Karpas-422 (cell line): ENCODE results near the gene PTPN14. TPM values are rescaled to one million over a fixed set of nuclear protein-coding genes. Genes with fewer than 3 reads are reported as not detected.

ENCODE experiments used
- DNase-seq: peaks from one replicate; pipeline ENCODE4 v3.0.0-alpha.2; 2015
- H2AFZ ChIP-seq: fragments of 200-600 bp; sonication (generic); 2 replicates; pipeline ENCODE4 v1.6.1; 2014; ENCODE audit warnings: antibody characterized with exemption, low read length, mixed read lengths
- H3K27ac ChIP-seq: fragments of 200-600 bp; sonication (generic); 2 replicates; pipeline ENCODE4 v1.5.1; 2014; ENCODE audit warnings: mild to moderate bottlenecking, low read length, moderate library complexity
- H3K27me3 ChIP-seq: fragments of 200-600 bp; sonication (generic); 2 replicates; pipeline ENCODE4 v1.6.1; 2014; ENCODE audit warnings: low read length, mixed read lengths
- H3K36me3 ChIP-seq: fragments of 200-600 bp; sonication (generic); 2 replicates; pipeline ENCODE4 v1.6.1; 2014; ENCODE audit warnings: low read length, mixed read lengths; ENCODE audit not compliant: insufficient read depth
- H3K4me1 ChIP-seq: fragments of 200-600 bp; sonication (generic); 2 replicates; pipeline ENCODE4 v1.6.1; 2014; ENCODE audit warnings: mild to moderate bottlenecking, low read length, mixed read lengths
- H3K4me2 ChIP-seq: fragments of 200-600 bp; sonication (generic); 2 replicates; pipeline ENCODE4 v1.6.1; 2014; ENCODE audit warnings: low read length, low read depth, mild to moderate bottlenecking; ENCODE audit not compliant: poor library complexity, severe bottlenecking
- H3K4me3 ChIP-seq: fragments of 200-600 bp; sonication (generic); 2 replicates; pipeline ENCODE4 v1.5.1; 2014; ENCODE audit warnings: mild to moderate bottlenecking, antibody characterized with exemption, low read length, mixed read lengths
- H3K79me2 ChIP-seq: fragments of 200-600 bp; sonication (generic); 2 replicates; pipeline ENCODE4 v1.6.1; 2014; ENCODE audit warnings: mild to moderate bottlenecking, low read length, mixed read lengths
- H3K9ac ChIP-seq: fragments of 200-600 bp; sonication (generic); 2 replicates; pipeline ENCODE4 v1.6.0; 2014; ENCODE audit warnings: low read length
- H3K9me2 ChIP-seq: fragments of 200-600 bp; sonication (generic), shearing (Covaris generic); replicated peaks from 2 replicates; pipeline ENCODE4 v1.6.0; 2014; ENCODE audit warnings: mild to moderate bottlenecking, low read length, moderate library complexity; ENCODE audit not compliant: insufficient read depth
- H3K9me3 ChIP-seq: fragments of 300-700, 200-600 bp; sonication (generic); 2 replicates; pipeline ENCODE4 v1.6.1; 2014; ENCODE audit warnings: low read length, mixed read lengths
- H4K20me1 ChIP-seq: fragments of 200-600 bp; sonication (generic); 2 replicates; pipeline ENCODE4 v1.6.1; 2014; ENCODE audit warnings: mild to moderate bottlenecking, antibody characterized with exemption, low read length, low read depth; ENCODE audit not compliant: insufficient read depth
- total RNA-seq: library from RNA; depleted of rRNA; stranded (reverse); fragments of >200 nt; shearing (Covaris generic); gene quantifications from 2 replicates; pipeline ENCODE4 v1.2.3, GENCODE V29; 2014; ENCODE audit warnings: low replicate concordance

The PTPN14 gene
- total RNA-seq, 1 experiment from 2014 or later, result 0.56 TPM

GRCh38 chr1:214565310-214565709 is 13.9 kb upstream of the PTPN14 start:
- no peaks in the 10 kb centered on the region for H3K9me2 ChIP-seq
- DNase-seq, result no peak
- no peaks in the 10 kb centered on the region for H3K36me3 ChIP-seq
- no peaks in the 10 kb centered on the region for H4K20me1 ChIP-seq
- no peaks in the 10 kb centered on the region for H3K4me1 ChIP-seq
- no peaks in the 10 kb centered on the region for H3K9me3 ChIP-seq
- H3K27ac ChIP-seq, result no peak overlapping the region
- no peaks in the 10 kb centered on the region for H3K27me3 ChIP-seq
- no peak overlapping the region for H3K4me3 ChIP-seq
- H2AFZ ChIP-seq, result no peak overlapping the region
- no peak overlapping the region for H3K4me2 ChIP-seq
- H3K79me2 ChIP-seq, result no peaks in the 10 kb centered on the region
- no peak overlapping the region for H3K9ac ChIP-seq

- Histone ChIP-seq H3K27me3 (no peaks in the 10 kb centered on the region), H3K9me3 (no peaks in the 10 kb centered on the region), H4K20me1 (no peaks in the 10 kb centered on the region), H3K4me2 (no peak overlapping the region), H3K9ac (no peak overlapping the region), H3K4me3 (no peak overlapping the region), H2AFZ (no peak overlapping the region), H3K9me2 (no peaks in the 10 kb centered on the region), H3K27ac (no peak overlapping the region), H3K4me1 (peaks cover 5% of the 10 kb centered on the region), H3K79me2 (no peaks in the 10 kb centered on the region), H3K36me3 (no peaks in the 10 kb centered on the region)
- no peak for DNase-seq
Observed at GRCh38 chr1:214563881-214564280, 12.5 kb upstream of the PTPN14 start.

GRCh38 chr1:214557952-214558735 is 6.7 kb upstream of the PTPN14 start:
- Histone ChIP-seq H3K27ac (no peak overlapping the region), H3K27me3 (no peaks in the 10 kb centered on the region), H3K4me1 (peaks cover 37% of the 10 kb centered on the region), H4K20me1 (no peaks in the 10 kb centered on the region), H2AFZ (peak overlapping the region; percentile 89), H3K9ac (peak overlapping the region; percentile 14), H3K9me2 (no peaks in the 10 kb centered on the region), H3K4me2 (peak overlapping the region; percentile 40), H3K36me3 (no peaks in the 10 kb centered on the region), H3K79me2 (no peaks in the 10 kb centered on the region), H3K4me3 (no peak overlapping the region), H3K9me3 (no peaks in the 10 kb centered on the region)
- DNase-seq, result peak; percentile 73

- Histone ChIP-seq H3K36me3 (no peaks in the 10 kb centered on the region), H4K20me1 (no peaks in the 10 kb centered on the region), H3K79me2 (no peaks in the 10 kb centered on the region), H3K9me3 (no peaks in the 10 kb centered on the region), H3K27me3 (no peaks in the 10 kb centered on the region), H3K4me2 (no peak overlapping the region), H3K27ac (no peak overlapping the region), H2AFZ (no peak overlapping the region), H3K4me1 (peaks cover 25% of the 10 kb centered on the region), H3K9me2 (no peaks in the 10 kb centered on the region), H3K9ac (no peak overlapping the region), H3K4me3 (no peak overlapping the region)
- DNase-seq, result no peak
Observed at GRCh38 chr1:214553142-214553710, 1.8 kb upstream of the PTPN14 start.

GRCh38 chr1:214552174-214552608 is 789 bp upstream of the PTPN14 start:
- Histone ChIP-seq H3K4me1 (peaks cover 18% of the 10 kb centered on the region), H3K9ac (no peak overlapping the region), H3K9me2 (no peaks in the 10 kb centered on the region), H3K9me3 (no peaks in the 10 kb centered on the region), H3K27me3 (no peaks in the 10 kb centered on the region), H3K27ac (no peak overlapping the region), H4K20me1 (no peaks in the 10 kb centered on the region), H2AFZ (no peak overlapping the region), H3K79me2 (no peaks in the 10 kb centered on the region), H3K4me3 (no peak overlapping the region), H3K4me2 (no peak overlapping the region), H3K36me3 (no peaks in the 10 kb centered on the region)
- DNase-seq, result no peak

GRCh38 chr1:214550857-214551435 is 456 bp downstream of the PTPN14 start:
- Histone ChIP-seq H3K4me2 (no peak overlapping the region), H4K20me1 (no peaks in the 10 kb centered on the region), H3K4me3 (no peak overlapping the region), H3K27me3 (no peaks in the 10 kb centered on the region), H3K9ac (no peak overlapping the region), H3K27ac (no peak overlapping the region), H2AFZ (no peak overlapping the region), H3K36me3 (no peaks in the 10 kb centered on the region), H3K9me3 (no peaks in the 10 kb centered on the region), H3K4me1 (peaks cover 18% of the 10 kb centered on the region), H3K9me2 (no peaks in the 10 kb centered on the region), H3K79me2 (no peaks in the 10 kb centered on the region)
- no peak for DNase-seq

- Histone ChIP-seq H3K9me3 (no peaks in the 10 kb centered on the region), H2AFZ (no peak overlapping the region), H3K4me2 (no peak overlapping the region), H3K9ac (no peak overlapping the region), H4K20me1 (no peaks in the 10 kb centered on the region), H3K79me2 (no peaks in the 10 kb centered on the region), H3K4me3 (no peak overlapping the region), H3K4me1 (peaks cover 12% of the 10 kb centered on the region), H3K9me2 (no peaks in the 10 kb centered on the region), H3K27ac (no peak overlapping the region), H3K27me3 (no peaks in the 10 kb centered on the region), H3K36me3 (no peaks in the 10 kb centered on the region)
- DNase-seq, result no peak
Observed at GRCh38 chr1:214550013-214550856, 1.2 kb downstream of the PTPN14 start.

GRCh38 chr1:214549604-214550003 is 1.8 kb downstream of the PTPN14 start:
- Histone ChIP-seq H3K9ac (no peak overlapping the region), H3K9me2 (no peaks in the 10 kb centered on the region), H4K20me1 (no peaks in the 10 kb centered on the region), H3K27me3 (no peaks in the 10 kb centered on the region), H3K79me2 (no peaks in the 10 kb centered on the region), H3K27ac (no peak overlapping the region), H3K4me3 (no peak overlapping the region), H2AFZ (no peak overlapping the region), H3K4me2 (no peak overlapping the region), H3K36me3 (no peaks in the 10 kb centered on the region), H3K9me3 (no peaks in the 10 kb centered on the region), H3K4me1 (peaks cover 6% of the 10 kb centered on the region)
- no peak for DNase-seq
